Central memory CD8-positive, alpha-beta T cell (primary cell): ENCODE measurements around the gene XPR1.

Experiments used
- ATAC-seq: fragments of 150-1000 bp; cut with Tn5 transposase; replicated peaks from 2 replicates; pipeline ENCODE4 v1.10.0; 2022; ENCODE audit warnings: mild to moderate bottlenecking, moderate FRiP score, moderate number of reproducible peaks; ENCODE audit not compliant: poor library complexity, severe bottlenecking; ENCODE audit errors: extremely low read depth
- DNase-seq, 2 donors: peaks; one replicate each; pipeline ENCODE4 v3.0.0; 2021; ENCODE audit warnings: low spot score in 2 of 2
- H3K27ac Mint-ChIP-seq: one replicate; pipeline ENCODE4 v1.8.0; 2022; ENCODE audit warnings: low read depth, mild to moderate bottlenecking, moderate library complexity, mixed read lengths
- H3K27me3 Mint-ChIP-seq: one replicate; pipeline ENCODE4 v1.8.0; 2022; ENCODE audit warnings: mixed read lengths
- H3K36me3 Mint-ChIP-seq: one replicate; pipeline ENCODE4 v1.8.0; 2022; ENCODE audit warnings: mild to moderate bottlenecking, moderate library complexity, mixed read lengths; ENCODE audit not compliant: insufficient read depth
- H3K4me1 Mint-ChIP-seq: one replicate; pipeline ENCODE4 v1.8.0; 2022; ENCODE audit warnings: mixed read lengths
- H3K4me3 Mint-ChIP-seq: one replicate; pipeline ENCODE4 v1.8.0; 2022; ENCODE audit warnings: mild to moderate bottlenecking, moderate library complexity, mixed read lengths
- H3K9me3 Mint-ChIP-seq: one replicate; pipeline ENCODE4 v1.8.0; 2022; ENCODE audit warnings: mixed read lengths

Gene XPR1

GRCh38 chr1:180603223-180603849 is 28.5 kb upstream of the XPR1 start:
- Mint-ChIP-seq H3K4me3 (no peak overlapping the region), H3K27me3 (no peaks in the 10 kb centered on the region), H3K9me3 (no peaks in the 10 kb centered on the region), H3K27ac (no peak overlapping the region), H3K4me1 (no peaks in the 10 kb centered on the region), H3K36me3 (no peaks in the 10 kb centered on the region)
- DNase-seq (no peak), ATAC-seq (no peak)

- H3K4me3 Mint-ChIP-seq: no peak overlapping the region
- no peaks in the 10 kb centered on the region for H3K9me3 Mint-ChIP-seq
- no peaks in the 10 kb centered on the region for H3K36me3 Mint-ChIP-seq
- ATAC-seq: no peak
- H3K27me3 Mint-ChIP-seq: no peaks in the 10 kb centered on the region
- H3K27ac Mint-ChIP-seq: no peak overlapping the region
- no peaks in the 10 kb centered on the region for H3K4me1 Mint-ChIP-seq
- DNase-seq: no peak
Observed at GRCh38 chr1:180603850-180604226, 28.0 kb upstream of the XPR1 start.

- DNase-seq (no peak), ATAC-seq (no peak)
- Mint-ChIP-seq H3K9me3 (no peaks in the 10 kb centered on the region), H3K4me3 (no peak overlapping the region), H3K4me1 (peaks cover 2% of the 10 kb centered on the region), H3K27me3 (no peaks in the 10 kb centered on the region), H3K27ac (no peak overlapping the region), H3K36me3 (no peaks in the 10 kb centered on the region)
Observed at GRCh38 chr1:180606155-180606554, 25.7 kb upstream of the XPR1 start.

GRCh38 chr1:180609643-180610555 is 21.9 kb upstream of the XPR1 start:
- DNase-seq: no peak
- Mint-ChIP-seq H3K4me3 (no peak overlapping the region), H3K9me3 (no peaks in the 10 kb centered on the region), H3K4me1 (peaks cover 5% of the 10 kb centered on the region), H3K27ac (no peak overlapping the region), H3K36me3 (no peaks in the 10 kb centered on the region), H3K27me3 (no peaks in the 10 kb centered on the region)
- no peak for ATAC-seq

GRCh38 chr1:180610556-180611015 is 21.2 kb upstream of the XPR1 start:
- DNase-seq (no peak), ATAC-seq (no peak)
- Mint-ChIP-seq H3K36me3 (no peaks in the 10 kb centered on the region), H3K4me3 (no peak overlapping the region), H3K27me3 (no peaks in the 10 kb centered on the region), H3K4me1 (peaks cover 5% of the 10 kb centered on the region), H3K27ac (no peak overlapping the region), H3K9me3 (no peaks in the 10 kb centered on the region)

- no peaks in the 10 kb centered on the region for H3K9me3 Mint-ChIP-seq
- H3K4me1 Mint-ChIP-seq: peaks cover 5% of the 10 kb centered on the region
- H3K27ac Mint-ChIP-seq: no peak overlapping the region
- no peaks in the 10 kb centered on the region for H3K36me3 Mint-ChIP-seq
- no peak for ATAC-seq
- H3K27me3 Mint-ChIP-seq: no peaks in the 10 kb centered on the region
- no peak overlapping the region for H3K4me3 Mint-ChIP-seq
- no peak for DNase-seq
Observed at GRCh38 chr1:180611016-180611930, 20.5 kb upstream of the XPR1 start.

GRCh38 chr1:180612632-180613031 is 19.2 kb upstream of the XPR1 start:
- Mint-ChIP-seq H3K4me3 (no peak overlapping the region), H3K9me3 (no peaks in the 10 kb centered on the region), H3K27ac (no peak overlapping the region), H3K4me1 (peaks cover 5% of the 10 kb centered on the region), H3K27me3 (no peaks in the 10 kb centered on the region), H3K36me3 (no peaks in the 10 kb centered on the region)
- DNase-seq: no peak
- ATAC-seq: no peak

- H3K9me3 Mint-ChIP-seq: no peaks in the 10 kb centered on the region
- H3K36me3 Mint-ChIP-seq: no peaks in the 10 kb centered on the region
- no peak overlapping the region for H3K4me3 Mint-ChIP-seq
- H3K27ac Mint-ChIP-seq: no peak overlapping the region
- DNase-seq (no peak), ATAC-seq (no peak)
- peaks cover 5% of the 10 kb centered on the region for H3K4me1 Mint-ChIP-seq
- H3K27me3 Mint-ChIP-seq: no peaks in the 10 kb centered on the region
Observed at GRCh38 chr1:180614730-180615129, 17.1 kb upstream of the XPR1 start.

GRCh38 chr1:180615493-180616290 is 16.1 kb upstream of the XPR1 start:
- no peaks in the 10 kb centered on the region for H3K9me3 Mint-ChIP-seq
- DNase-seq (no peak), ATAC-seq (no peak)
- H3K27ac Mint-ChIP-seq: no peak overlapping the region
- H3K4me1 Mint-ChIP-seq: peaks cover 5% of the 10 kb centered on the region
- H3K27me3 Mint-ChIP-seq: no peaks in the 10 kb centered on the region
- no peak overlapping the region for H3K4me3 Mint-ChIP-seq
- no peaks in the 10 kb centered on the region for H3K36me3 Mint-ChIP-seq

GRCh38 chr1:180616439-180616838 is 15.4 kb upstream of the XPR1 start:
- no peak for ATAC-seq
- H3K4me3 Mint-ChIP-seq: no peak overlapping the region
- H3K4me1 Mint-ChIP-seq: peaks cover under 1% of the 10 kb centered on the region
- H3K27ac Mint-ChIP-seq: no peak overlapping the region
- no peaks in the 10 kb centered on the region for H3K9me3 Mint-ChIP-seq
- no peaks in the 10 kb centered on the region for H3K27me3 Mint-ChIP-seq
- DNase-seq: no peak
- no peaks in the 10 kb centered on the region for H3K36me3 Mint-ChIP-seq

- DNase-seq (no peak), ATAC-seq (no peak)
- Mint-ChIP-seq H3K36me3 (no peaks in the 10 kb centered on the region), H3K27me3 (no peaks in the 10 kb centered on the region), H3K4me1 (no peaks in the 10 kb centered on the region), H3K27ac (no peak overlapping the region), H3K9me3 (no peaks in the 10 kb centered on the region), H3K4me3 (no peak overlapping the region)
Observed at GRCh38 chr1:180617774-180618395, 13.9 kb upstream of the XPR1 start.
